Mucosa of gallbladder (tissue), 1 donor: ENCODE data around the gene TMEM183A. TPM values are rescaled to one million over a fixed set of nuclear protein-coding genes. Genes with fewer than 3 reads are reported as not detected.
A peak's percentile ranks its signal among the peaks of the same experiment; 100 is the strongest.

Source experiments
- DNase-seq: peaks from one replicate; pipeline ENCODE4 v3.0.0-alpha.2; 2020; ENCODE audit warnings: low spot score
- total RNA-seq: library from RNA; stranded (reverse); gene quantifications from one replicate; pipeline ENCODE4 v1.2.1, GENCODE V29; 2021
- donor health status: DM: no; HTN: no; CAD: no.

TMEM183A gene
- total RNA-seq, 1 donor from 2014 or later, result 46.3 TPM

GRCh38 chr1:203046984-203047630 is 39.9 kb downstream of the TMEM183A start:
- no peak for DNase-seq

- no peak for DNase-seq
Observed at GRCh38 chr1:203048086-203048485, 40.9 kb downstream of the TMEM183A start.

GRCh38 chr1:203048555-203049051 is 41.4 kb downstream of the TMEM183A start:
- no peak for DNase-seq

GRCh38 chr1:203049077-203049476 is 41.9 kb downstream of the TMEM183A start:
- no peak for DNase-seq

GRCh38 chr1:203049576-203050180 is 42.5 kb downstream of the TMEM183A start:
- no peak for DNase-seq

GRCh38 chr1:203050826-203051225 is 43.7 kb downstream of the TMEM183A start:
- no peak for DNase-seq

- DNase-seq, result no peak
Observed at GRCh38 chr1:203051841-203052324, 44.7 kb downstream of the TMEM183A start.

GRCh38 chr1:203052601-203053000 is 45.4 kb downstream of the TMEM183A start:
- DNase-seq, result no peak

- no peak for DNase-seq
Observed at GRCh38 chr1:203054184-203054583, 47.0 kb downstream of the TMEM183A start.

- DNase-seq, result no peak
Observed at GRCh38 chr1:203054642-203055041, 47.5 kb downstream of the TMEM183A start.

GRCh38 chr1:203055161-203055799 is 48.1 kb downstream of the TMEM183A start:
- no peak for DNase-seq

- DNase-seq, result no peak
Observed at GRCh38 chr1:203056012-203056411, 48.8 kb downstream of the TMEM183A start.

- DNase-seq, result no peak
Observed at GRCh38 chr1:203056516-203056915, 49.3 kb downstream of the TMEM183A start.

GRCh38 chr1:203057911-203058675 is 50.9 kb downstream of the TMEM183A start:
- DNase-seq, result no peak

GRCh38 chr1:203058676-203058935 is 51.4 kb downstream of the TMEM183A start:
- no peak for DNase-seq

- DNase-seq, result no peak
Observed at GRCh38 chr1:203059485-203059884, 52.3 kb downstream of the TMEM183A start.

GRCh38 chr1:203060115-203060514 is 52.9 kb downstream of the TMEM183A start:
- DNase-seq, result no peak

- DNase-seq, result no peak
Observed at GRCh38 chr1:203063287-203063686, 56.1 kb downstream of the TMEM183A start.

GRCh38 chr1:203065191-203065590 is 58.0 kb downstream of the TMEM183A start:
- no peak for DNase-seq

GRCh38 chr1:203065986-203066385 is 58.8 kb downstream of the TMEM183A start:
- DNase-seq, result no peak

- no peak for DNase-seq
Observed at GRCh38 chr1:203066965-203067364, 59.8 kb downstream of the TMEM183A start.

GRCh38 chr1:203069030-203069747 is 62.0 kb downstream of the TMEM183A start:
- peak; percentile 22 for DNase-seq
